Activated CD4-positive, alpha-beta T cell treated with anti-CD3 and anti-CD28 coated beads, Interleukin-2, amount 50 U/mL, for 1 hour (primary cell): ENCODE measurements around the gene DNAJC24.
"Not testable (repeated sequence)": the region's sequence is repeated elsewhere in the genome, so short reads cannot be mapped to it uniquely, and the experiment has no call there.

Experiments
- DNase-seq: peaks from one replicate; pipeline ENCODE4 v3.0.0-alpha.2; 2020

DNAJC24 gene

GRCh38 chr11:31369348-31370329, at the start of gene DNAJC24, which contains the start of gene DCDC1:
TSS of gene DNAJC24 (plus strand) at chr11:31369860. CDS start at chr11:31370749, 889 bp downstream.
TSS of gene DCDC1 (minus strand) at chr11:31369739. CDS start at chr11:31328280, 41,459 bp downstream.
- peak; percentile 94 for DNase-seq

- not testable (repeated sequence) for DNase-seq
These were observed 48.2 kb upstream of the DNAJC24 start for GRCh38 chr11:31321494-31321893.

- no peak for DNase-seq
These were observed 46.5 kb upstream of the DNAJC24 start for GRCh38 chr11:31323145-31323544.

GRCh38 chr11:31325160-31325559, 44.5 kb upstream of the DNAJC24 start:
- no peak for DNase-seq

GRCh38 chr11:31326470-31327148, 43.1 kb upstream of the DNAJC24 start:
- no peak for DNase-seq

- no peak for DNase-seq
These were observed 42.2 kb upstream of the DNAJC24 start for GRCh38 chr11:31327417-31327816.

GRCh38 chr11:31328697-31329096, 41.0 kb upstream of the DNAJC24 start:
- no peak for DNase-seq

GRCh38 chr11:31337806-31338205, 31.9 kb upstream of the DNAJC24 start:
- no peak for DNase-seq

GRCh38 chr11:31340903-31341572, 28.6 kb upstream of the DNAJC24 start:
- peak; percentile 1 for DNase-seq

- no peak for DNase-seq
These were observed 18.5 kb upstream of the DNAJC24 start for GRCh38 chr11:31351168-31351567.

- no peak for DNase-seq
These were observed 14.5 kb upstream of the DNAJC24 start for GRCh38 chr11:31355131-31355530.

GRCh38 chr11:31355817-31356216, 13.8 kb upstream of the DNAJC24 start:
- DNase-seq, result no peak

GRCh38 chr11:31361743-31362142, 7.9 kb upstream of the DNAJC24 start:
- DNase-seq, result no peak

- DNase-seq, result peak; percentile 4
These were observed 2.9 kb upstream of the DNAJC24 start for GRCh38 chr11:31366795-31367194.

- DNase-seq, result no peak
These were observed 6.2 kb downstream of the DNAJC24 start for GRCh38 chr11:31375879-31376278.

- DNase-seq, result no peak
These were observed 13.5 kb downstream of the DNAJC24 start for GRCh38 chr11:31383116-31383515.

GRCh38 chr11:31387379-31387778, 17.7 kb downstream of the DNAJC24 start:
- DNase-seq, result no peak

- no peak for DNase-seq
These were observed 27.7 kb downstream of the DNAJC24 start for GRCh38 chr11:31397239-31397834.

GRCh38 chr11:31404614-31405013, 35.0 kb downstream of the DNAJC24 start:
- no peak for DNase-seq

- DNase-seq, result no peak
These were observed 38.5 kb downstream of the DNAJC24 start for GRCh38 chr11:31408201-31408600.

GRCh38 chr11:31412946-31413345, 43.3 kb downstream of the DNAJC24 start:
- no peak for DNase-seq

GRCh38 chr11:31414338-31414737, 44.7 kb downstream of the DNAJC24 start:
- DNase-seq, result no peak

GRCh38 chr11:31415435-31415834, 45.8 kb downstream of the DNAJC24 start:
- no peak for DNase-seq
